Small intestine (tissue), 7 donors: ENCODE measurements around the gene TLE4. TPM values are rescaled to one million over a fixed set of nuclear protein-coding genes. Genes with fewer than 3 reads are reported as not detected.

ENCODE experiments used
- DNase-seq, 2 donors: peaks; one replicate each; pipeline versions ENCODE4 v3.0.0 to v3.0.0-alpha.2; 2013
- FAIRE-seq: peaks from 2 replicates; lab custom pipeline; 2012; peaks lifted over from hg19 to GRCh38; lab: Jason Lieb, UNC
- H3K27ac ChIP-seq, 3 donors: one replicate each; pipeline ENCODE4 v1.5.1; 2013; ENCODE audit warnings: low read length in 2 of 3, mild to moderate bottlenecking in 2 of 3, control low read depth in 1 of 3, inconsistent platforms in 1 of 3, low read depth in 1 of 3, moderate library complexity in 1 of 3
- H3K27me3 ChIP-seq, 3 donors: one replicate each; pipeline ENCODE4 v1.6.1; 2013; ENCODE audit warnings: low read length in 3 of 3, inconsistent platforms in 1 of 3; ENCODE audit not compliant: control insufficient read depth in 3 of 3, insufficient read depth in 3 of 3
- H3K36me3 ChIP-seq, 3 donors: one replicate each; pipeline ENCODE4 v1.6.1; 2013; ENCODE audit warnings: low read length in 3 of 3, inconsistent platforms in 1 of 3, low read depth in 1 of 3, mild to moderate bottlenecking in 1 of 3, moderate library complexity in 1 of 3; ENCODE audit not compliant: control insufficient read depth in 3 of 3, insufficient read depth in 2 of 3
- H3K4me1 ChIP-seq, 3 donors: one replicate each; pipeline ENCODE4 v1.6.1; 2013; ENCODE audit warnings: low read length in 2 of 3, inconsistent platforms in 1 of 3, low read depth in 1 of 3, mild to moderate bottlenecking in 1 of 3, moderate library complexity in 1 of 3; ENCODE audit not compliant: control insufficient read depth in 3 of 3, insufficient read depth in 2 of 3
- H3K4me3 ChIP-seq, 3 donors: one replicate each; pipeline ENCODE4 v1.5.1; 2013; ENCODE audit warnings: low read length in 3 of 3, control low read depth in 1 of 3, inconsistent platforms in 1 of 3, low read depth in 1 of 3, mild to moderate bottlenecking in 1 of 3, moderate library complexity in 1 of 3
- H3K9me3 ChIP-seq, 2 donors: one replicate each; pipeline ENCODE4 v1.6.1; 2013; ENCODE audit warnings: low read depth in 1 of 2, low read length in 1 of 2; ENCODE audit not compliant: control insufficient read depth in 2 of 2, insufficient read depth in 1 of 2
- WGBS, 3 donors: extraction: QIAGEN DNeasy Blood & Tissue Kit; methylation state at CpG; one replicate each; pipeline ENCODE4 v1.1.7; 2013; 5-methylcytosine and 5-hydroxymethylcytosine counted together
- polyA plus RNA-seq, 4 donors: library from polyadenylated mRNA; stranded (reverse) in 3 of 4; unstranded in 1 of 4; fragments of 200-250 nt in 3 of 4; fragments of 120-200 nt in 1 of 4; gene quantifications; one replicate each; pipeline versions ENCODE4 v1.2.1 to v1.2.3, GENCODE V29; 2013
- donor health status: healthy with polysubstance abuse.
- donor health status: control.
- donor health status: control.
- donor health status: Bipolar disorder and iron deficiency.
- donor health status: healthy.

The TLE4 gene
- polyA plus RNA-seq, 4 donors, result 4.0 to 37.2 (median 8.2) TPM

DNA sequence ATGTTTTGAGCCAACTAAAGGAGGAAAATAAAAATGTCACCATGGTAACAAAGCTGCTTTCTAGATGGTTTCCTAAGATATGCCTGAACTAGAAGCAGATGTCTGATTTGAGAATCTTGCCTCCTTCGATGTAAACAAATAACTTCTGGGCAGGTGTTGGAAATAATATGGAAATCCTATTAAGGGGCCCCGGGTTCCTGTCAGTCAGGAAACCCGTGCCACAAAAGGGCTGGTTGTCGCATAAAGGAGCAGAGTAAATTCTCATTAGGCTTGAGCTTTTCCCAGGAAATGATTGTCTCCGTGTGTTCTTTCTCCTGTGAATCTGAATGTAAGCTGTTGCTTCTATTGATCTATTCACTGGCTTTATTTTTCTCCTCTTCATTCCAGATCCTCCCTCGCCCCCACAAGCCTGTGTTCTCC, 90.8 kb downstream of the TLE4 start:
- Histone ChIP-seq H3K27me3 (no peaks in the 10 kb centered on the region), H3K36me3 (peaks cover 0 to 2% (median 2%) of the 10 kb centered on the region in 3 donors), H3K9me3 (no peaks in the 10 kb centered on the region), H3K27ac (no peak overlapping the region), H3K4me3 (no peak overlapping the region), H3K4me1 (peaks cover 0 to 15% (median 0%) of the 10 kb centered on the region in 3 donors)
- DNase-seq (no peak), FAIRE-seq (no peak)
- 38 to 73% (median 68%) methylated on average over 6 of the region's 6 CpGs for WGBS, 3 donors

DNA sequence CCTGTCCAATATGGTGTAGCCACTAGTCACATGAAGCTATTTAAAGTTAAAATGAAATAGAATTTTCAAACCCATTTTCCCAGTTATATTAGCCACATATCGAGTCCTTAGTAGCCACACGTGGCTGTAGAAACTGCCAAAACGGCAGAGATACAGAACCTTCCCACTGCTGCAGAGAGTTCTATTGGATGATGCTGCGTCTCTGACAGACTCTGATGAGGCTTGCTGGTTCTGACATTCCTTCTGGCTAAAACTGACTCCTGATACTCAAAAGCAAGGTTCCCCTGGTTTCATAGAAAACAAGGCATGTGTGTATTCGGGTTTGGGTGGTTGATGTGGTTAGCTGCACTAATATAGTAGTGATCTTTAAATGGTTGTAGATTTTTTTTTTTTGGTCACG, 91.5 kb downstream of the TLE4 start:
- 76 to 89% (median 84%) methylated on average over 6 of the region's 6 CpGs for WGBS, 3 donors
- H3K27me3 ChIP-seq, result no peaks in the 10 kb centered on the region
- H3K4me3 ChIP-seq, result no peak overlapping the region
- DNase-seq, result no peak
- peaks cover 0 to 2% (median 2%) of the 10 kb centered on the region in 3 donors for H3K36me3 ChIP-seq
- no peaks in the 10 kb centered on the region for H3K9me3 ChIP-seq
- no peak for FAIRE-seq
- no peak overlapping the region for H3K27ac ChIP-seq
- H3K4me1 ChIP-seq, result peaks cover 0 to 15% (median 0%) of the 10 kb centered on the region in 3 donors

DNA sequence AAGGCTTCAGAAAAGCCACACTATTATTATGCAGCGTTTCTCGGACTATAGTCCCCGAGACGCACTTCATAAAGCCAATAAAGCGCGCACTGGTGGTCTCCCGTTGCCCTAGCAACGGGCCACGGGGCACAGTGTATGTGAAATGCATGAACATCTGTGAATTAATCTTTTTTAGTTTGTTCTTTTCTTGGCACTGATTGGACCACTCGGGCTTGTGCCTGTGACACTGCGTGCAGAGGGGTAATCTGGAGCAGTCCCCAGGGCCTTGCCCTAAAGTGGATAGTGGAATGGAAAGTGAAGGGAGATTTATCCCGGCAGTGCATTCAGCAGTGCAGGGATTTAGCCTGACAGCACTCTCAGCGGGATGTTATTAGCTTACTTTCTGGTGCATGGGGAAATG, 92.1 kb downstream of the TLE4 start:
- no peak for DNase-seq
- FAIRE-seq, result no peak
- Histone ChIP-seq H3K27me3 (no peaks in the 10 kb centered on the region), H3K9me3 (no peaks in the 10 kb centered on the region), H3K4me1 (peaks cover 0 to 15% (median 0%) of the 10 kb centered on the region in 3 donors), H3K36me3 (peaks cover 0 to 2% (median 1%) of the 10 kb centered on the region in 3 donors), H3K4me3 (no peak overlapping the region), H3K27ac (no peak overlapping the region)
- 80 to 95% (median 93%) methylated on average over 13 of the region's 13 CpGs for WGBS, 3 donors

DNA sequence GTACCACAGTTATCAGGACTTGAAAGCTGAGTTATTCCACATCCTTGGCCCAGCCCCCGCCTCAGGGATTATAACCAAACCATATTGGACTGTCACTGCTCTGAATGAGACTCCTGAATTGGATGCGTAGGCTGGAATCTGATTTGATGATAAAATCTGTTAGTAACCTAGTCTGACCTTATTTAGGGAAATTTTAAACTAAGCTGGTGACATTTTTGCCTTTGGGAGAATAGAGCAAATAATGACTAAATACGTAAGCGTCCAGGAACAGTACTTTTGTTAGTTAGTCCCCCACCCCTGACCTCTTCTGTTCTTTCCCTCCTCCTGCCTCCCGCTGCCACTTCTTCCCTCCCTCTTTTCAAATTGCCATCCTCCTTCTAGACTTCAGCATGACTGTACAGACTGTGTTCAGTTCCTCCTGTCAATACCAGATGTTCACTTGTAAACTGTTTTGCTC, 92.6 kb downstream of the TLE4 start:
- Histone ChIP-seq H3K27me3 (no peaks in the 10 kb centered on the region), H3K36me3 (peaks cover 0 to 2% (median 0%) of the 10 kb centered on the region in 3 donors), H3K4me1 (peaks cover 0 to 15% (median 0%) of the 10 kb centered on the region in 3 donors), H3K4me3 (no peak overlapping the region), H3K9me3 (no peaks in the 10 kb centered on the region), H3K27ac (no peak overlapping the region)
- FAIRE-seq (no peak), DNase-seq (no peak)
- 86 to 98% (median 96%) methylated on average over 5 of the region's 5 CpGs for WGBS, 3 donors

DNA sequence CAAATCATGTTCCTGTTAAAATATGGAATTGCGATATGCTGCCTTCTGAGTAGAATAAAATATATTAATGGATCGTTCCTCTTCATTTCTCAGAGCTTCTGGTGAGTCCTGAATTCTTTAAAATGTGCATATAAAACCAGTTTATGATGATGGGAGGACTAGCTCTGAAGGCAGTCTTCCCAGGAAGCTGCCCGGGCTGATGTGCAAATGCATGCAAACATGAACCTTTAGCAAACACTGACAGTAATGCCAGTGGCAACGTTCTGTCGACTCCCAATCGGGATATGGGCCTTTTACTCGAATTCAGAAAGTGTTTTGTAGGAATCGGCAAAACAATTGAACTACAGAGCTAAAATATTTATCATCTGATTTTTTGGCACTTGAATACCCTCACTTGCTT, 93.6 kb downstream of the TLE4 start:
- Histone ChIP-seq H3K4me1 (peaks cover 0 to 15% (median 1%) of the 10 kb centered on the region in 3 donors), H3K27me3 (no peaks in the 10 kb centered on the region), H3K4me3 (no peak overlapping the region), H3K27ac (no peak overlapping the region), H3K9me3 (no peaks in the 10 kb centered on the region), H3K36me3 (peaks cover 0 to 2% (median 0%) of the 10 kb centered on the region in 3 donors)
- DNase-seq, result no peak
- WGBS, 3 donors, result 80% methylated on average over 8 of the region's 8 CpGs
- FAIRE-seq, result no peak

GRCh38 chr9:79665931-79666330, 94.2 kb downstream of the TLE4 start:
- no peak overlapping the region for H3K4me3 ChIP-seq
- peaks cover 2 to 15% (median 5%) of the 10 kb centered on the region in 3 donors for H3K4me1 ChIP-seq
- DNase-seq (no peak), FAIRE-seq (no peak)
- H3K9me3 ChIP-seq, result no peaks in the 10 kb centered on the region
- WGBS, 3 donors, result 92 to 94% (median 93%) methylated on average over 2 of the region's 2 CpGs
- no peaks in the 10 kb centered on the region for H3K36me3 ChIP-seq
- no peaks in the 10 kb centered on the region for H3K27me3 ChIP-seq
- H3K27ac ChIP-seq, result no peak overlapping the region

DNA sequence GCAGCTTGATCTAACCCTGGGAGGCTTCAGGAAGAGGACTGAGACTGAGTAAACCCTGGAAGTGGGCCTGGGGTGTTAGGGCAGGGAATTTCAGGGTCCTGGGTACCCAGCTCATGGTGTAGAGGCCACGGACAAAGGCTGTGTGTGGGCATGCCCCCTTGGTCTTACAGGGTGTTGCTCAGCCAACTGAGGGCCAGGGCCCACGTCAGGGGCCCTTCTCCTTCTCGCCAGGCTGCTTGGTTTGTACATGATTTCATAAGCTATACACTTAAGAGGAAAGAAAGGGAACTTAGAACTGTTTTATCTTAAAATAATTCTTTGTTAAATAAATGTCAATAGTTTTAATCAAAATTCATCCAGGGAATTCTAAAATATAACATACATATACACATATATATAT, 95.4 kb downstream of the TLE4 start:
- H3K4me3 ChIP-seq, result no peak overlapping the region
- no peaks in the 10 kb centered on the region for H3K36me3 ChIP-seq
- WGBS, 3 donors, result 93 to 98% (median 97%) methylated on average over 3 of the region's 3 CpGs
- no peak for DNase-seq
- H3K9me3 ChIP-seq, result no peaks in the 10 kb centered on the region
- H3K4me1 ChIP-seq, result peaks cover 2 to 12% (median 12%) of the 10 kb centered on the region in 3 donors
- no peak for FAIRE-seq
- H3K27ac ChIP-seq, result no peak overlapping the region
- H3K27me3 ChIP-seq, result no peaks in the 10 kb centered on the region

- H3K27me3 ChIP-seq, result no peaks in the 10 kb centered on the region
- 75 to 87% (median 79%) methylated on average over 9 of the region's 9 CpGs for WGBS, 3 donors
- no peak for DNase-seq
- no peaks in the 10 kb centered on the region for H3K36me3 ChIP-seq
- peaks cover 2 to 16% (median 7%) of the 10 kb centered on the region in 3 donors for H3K4me1 ChIP-seq
- FAIRE-seq, result no peak
- H3K27ac ChIP-seq, result no peak overlapping the region
- H3K4me3 ChIP-seq, result no peak overlapping the region
- no peaks in the 10 kb centered on the region for H3K9me3 ChIP-seq
These were observed 96.2 kb downstream of the TLE4 start for GRCh38 chr9:79667817-79668436.
